ENCODE data around the gene LRIT1.

The LRIT1 gene

DNA sequence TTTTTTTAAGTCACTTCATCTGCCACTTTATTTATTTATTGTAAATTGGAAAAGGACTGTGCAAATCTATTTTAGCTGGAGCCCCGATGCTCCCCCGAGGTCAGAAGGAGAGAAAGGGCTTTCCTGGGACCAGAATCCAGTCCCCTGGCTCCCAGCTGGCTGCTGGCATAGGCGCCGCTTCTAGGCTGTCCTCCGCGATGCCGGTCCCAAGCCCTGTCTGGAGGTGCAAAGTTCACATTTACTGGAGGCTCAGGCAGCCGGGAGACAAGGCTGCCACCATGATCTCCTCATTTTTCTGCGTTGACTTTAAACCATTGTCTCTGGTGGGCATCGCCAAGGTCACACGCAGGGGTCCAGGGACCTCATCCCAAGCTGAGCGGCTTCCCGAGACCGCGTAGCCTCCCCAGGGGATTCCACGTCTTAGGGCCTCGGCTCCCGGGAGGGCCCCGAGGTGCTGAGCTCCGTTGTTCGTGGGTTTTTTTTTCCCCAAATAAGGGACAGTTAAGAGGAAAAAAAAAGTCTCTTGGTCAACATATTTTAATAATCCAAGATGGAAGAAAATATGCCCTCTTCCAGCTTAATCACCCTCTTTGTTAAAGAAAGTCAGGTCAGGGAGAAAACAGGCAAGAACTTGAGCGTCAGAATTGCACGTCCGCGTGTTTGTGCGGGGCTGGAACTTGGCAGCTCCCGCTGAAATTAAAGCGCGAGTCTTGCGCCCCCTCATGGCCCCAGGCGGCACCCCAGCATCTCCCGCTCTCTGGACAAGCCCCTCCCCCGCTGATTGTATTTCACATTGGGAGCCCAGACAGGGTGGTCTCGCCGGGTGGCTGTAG is 15.4 kb upstream of the LRIT1 start:
- DNase-seq = peak in 33 of 58 donors; percentile 9 to 70 (median 37)

DNA sequence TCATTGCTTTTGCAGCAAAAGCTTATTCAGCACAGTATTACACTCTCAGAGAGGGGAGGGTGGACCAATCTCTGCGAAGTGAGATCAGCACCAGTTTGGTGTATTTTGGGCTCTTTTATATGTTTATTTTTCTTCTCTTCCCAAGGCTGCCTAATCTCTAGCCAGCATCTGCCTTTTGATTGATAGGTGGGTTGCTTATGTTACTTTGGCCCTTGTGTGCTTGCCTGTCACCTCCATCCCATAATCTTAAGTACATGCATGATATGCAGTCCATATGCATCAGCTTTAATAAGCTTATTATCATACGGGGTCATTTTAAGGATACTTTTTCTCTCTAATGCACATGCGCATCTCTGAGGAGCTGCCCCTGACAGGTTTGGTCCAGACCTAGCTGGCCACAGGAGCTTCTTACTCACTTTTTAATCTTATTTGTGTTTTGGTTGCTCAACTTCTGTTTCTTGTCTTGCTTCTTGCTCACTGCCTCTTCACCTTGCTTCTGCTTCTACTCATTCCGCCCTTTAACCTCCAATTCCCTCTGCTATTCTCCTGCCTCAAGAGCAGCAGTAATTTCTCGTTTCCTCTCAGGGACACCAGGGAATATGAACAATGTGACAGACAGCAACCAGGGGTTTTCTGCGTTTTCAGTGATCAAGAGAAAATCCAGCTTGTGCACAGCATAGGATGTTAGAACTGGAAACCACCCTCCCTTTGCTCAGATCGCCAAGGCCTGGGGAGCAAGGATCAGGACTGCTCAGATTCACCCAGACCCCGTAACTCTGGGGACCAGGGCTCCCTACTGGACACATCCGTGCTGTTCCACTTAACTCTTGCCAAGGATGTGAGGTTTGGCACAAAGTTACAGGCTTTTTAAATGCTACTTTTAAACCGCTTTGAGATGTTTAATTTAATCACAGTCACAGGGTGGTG is 13.5 kb upstream of the LRIT1 start:
- DNase-seq = no peak

DNA sequence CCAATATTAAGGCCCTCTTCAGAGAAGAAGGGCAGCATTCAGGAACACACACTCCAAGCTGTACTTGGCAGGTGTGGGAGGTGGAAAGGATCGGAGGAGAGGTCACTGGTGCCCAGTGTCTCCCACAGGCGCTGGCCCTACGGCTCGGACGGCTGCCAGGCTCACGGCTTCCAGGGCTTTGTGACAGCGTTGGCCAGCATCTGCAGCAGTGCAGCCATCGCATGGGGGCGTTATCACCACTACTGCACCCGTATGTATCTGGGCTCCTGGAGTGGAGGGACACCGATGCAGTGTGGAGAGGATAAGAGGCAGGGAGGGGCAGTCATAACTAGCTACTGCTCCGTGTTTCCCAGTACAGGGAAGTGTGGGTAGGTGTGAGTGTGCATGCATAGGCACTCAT is 7.4 kb upstream of the LRIT1 start:
- no peak for DNase-seq

DNA sequence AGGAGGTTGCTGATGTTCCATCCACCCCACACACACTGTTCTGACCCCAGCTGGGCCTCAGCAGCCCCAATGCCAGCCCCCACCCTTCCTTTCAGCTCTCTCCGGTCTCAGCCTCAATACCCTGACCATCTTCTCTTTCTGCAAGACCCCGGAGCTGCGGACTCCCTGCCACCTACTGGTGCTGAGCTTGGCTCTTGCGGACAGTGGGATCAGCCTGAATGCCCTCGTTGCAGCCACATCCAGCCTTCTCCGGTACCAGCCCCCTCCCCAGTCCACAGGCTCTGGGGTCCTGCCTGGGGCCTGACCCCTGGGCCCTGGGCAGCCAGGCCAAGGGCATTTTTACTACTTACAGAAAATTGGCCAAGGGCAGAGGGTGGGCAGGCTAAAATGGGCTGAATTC is 6.2 kb upstream of the LRIT1 start:
- DNase-seq = no peak

DNA sequence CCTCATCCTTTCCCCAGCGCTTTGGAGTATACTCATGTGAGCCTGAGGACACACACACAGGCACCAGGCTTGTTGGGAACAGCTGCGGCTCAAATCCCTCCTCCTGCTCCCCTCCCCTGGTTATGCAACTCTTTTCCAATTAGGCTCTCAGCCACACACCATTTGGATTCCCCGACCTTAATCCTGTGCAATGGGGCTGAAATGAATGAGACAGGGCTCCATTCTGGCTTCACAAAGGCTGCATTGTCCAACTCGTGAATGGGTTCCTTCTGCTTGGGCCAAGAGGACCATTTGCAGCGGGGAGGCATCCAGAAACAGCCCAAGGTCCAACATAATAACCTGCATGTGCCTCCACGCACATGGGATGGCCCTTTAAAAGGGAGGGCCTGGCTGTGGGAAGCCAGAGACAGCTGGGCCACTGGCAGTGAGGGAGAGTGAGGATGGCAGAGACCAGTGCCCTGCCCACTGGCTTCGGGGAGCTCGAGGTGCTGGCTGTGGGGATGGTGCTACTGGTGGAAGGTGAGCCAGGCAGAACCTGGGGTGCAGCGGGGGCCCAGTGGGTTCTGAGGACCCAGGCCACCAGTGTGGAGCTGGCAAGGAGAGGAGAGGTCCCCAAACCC is 3.4 kb upstream of the LRIT1 start, which contains the start of gene RGR:
RGR (plus strand) TSS at position 403 of the 620 bp plus-strand sequence; CDS start at position 441, 38 bp downstream.
- DNase-seq = peak; percentile 18 to 99 (median 89)

DNA sequence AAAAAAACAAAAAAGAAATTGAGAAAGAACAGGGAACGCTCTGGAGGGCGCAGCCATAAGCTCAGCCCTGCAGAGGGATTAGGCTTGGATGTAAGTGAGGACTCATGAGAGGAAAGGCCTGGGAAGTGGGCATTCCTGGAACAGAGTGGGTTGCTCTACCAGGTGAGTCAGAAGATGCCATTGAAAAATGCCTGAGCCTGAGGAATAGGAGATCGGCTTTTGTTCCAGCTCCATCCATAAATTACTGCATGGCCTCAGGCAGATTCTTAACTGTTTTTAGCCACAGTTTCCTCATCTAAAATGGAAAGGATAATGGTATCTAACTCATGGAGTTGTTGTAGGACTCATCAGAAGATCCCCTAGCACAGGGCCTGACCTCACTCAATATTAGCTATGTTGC is 2.4 kb upstream of the LRIT1 start:
- DNase-seq = no peak

DNA sequence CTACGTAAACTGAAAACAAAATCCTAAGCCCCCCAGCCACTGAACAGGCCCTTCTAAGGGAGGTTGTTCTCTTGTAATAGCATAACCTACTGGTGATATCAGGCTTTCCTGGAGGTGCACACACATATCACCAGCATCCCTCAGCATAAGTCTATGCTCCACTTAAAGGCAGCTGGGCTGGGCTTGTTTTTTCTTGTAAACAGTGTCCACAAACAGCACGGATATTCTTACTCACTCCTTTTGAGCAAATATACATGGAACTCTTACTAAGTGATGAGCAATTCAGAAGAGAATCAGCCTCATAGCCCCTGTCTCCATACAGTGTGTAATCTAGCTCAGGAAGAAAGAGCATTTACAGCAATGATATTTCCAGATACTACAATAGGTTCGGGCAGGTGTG is 2.4 kb downstream of the LRIT1 start:
- DNase-seq = no peak

DNA sequence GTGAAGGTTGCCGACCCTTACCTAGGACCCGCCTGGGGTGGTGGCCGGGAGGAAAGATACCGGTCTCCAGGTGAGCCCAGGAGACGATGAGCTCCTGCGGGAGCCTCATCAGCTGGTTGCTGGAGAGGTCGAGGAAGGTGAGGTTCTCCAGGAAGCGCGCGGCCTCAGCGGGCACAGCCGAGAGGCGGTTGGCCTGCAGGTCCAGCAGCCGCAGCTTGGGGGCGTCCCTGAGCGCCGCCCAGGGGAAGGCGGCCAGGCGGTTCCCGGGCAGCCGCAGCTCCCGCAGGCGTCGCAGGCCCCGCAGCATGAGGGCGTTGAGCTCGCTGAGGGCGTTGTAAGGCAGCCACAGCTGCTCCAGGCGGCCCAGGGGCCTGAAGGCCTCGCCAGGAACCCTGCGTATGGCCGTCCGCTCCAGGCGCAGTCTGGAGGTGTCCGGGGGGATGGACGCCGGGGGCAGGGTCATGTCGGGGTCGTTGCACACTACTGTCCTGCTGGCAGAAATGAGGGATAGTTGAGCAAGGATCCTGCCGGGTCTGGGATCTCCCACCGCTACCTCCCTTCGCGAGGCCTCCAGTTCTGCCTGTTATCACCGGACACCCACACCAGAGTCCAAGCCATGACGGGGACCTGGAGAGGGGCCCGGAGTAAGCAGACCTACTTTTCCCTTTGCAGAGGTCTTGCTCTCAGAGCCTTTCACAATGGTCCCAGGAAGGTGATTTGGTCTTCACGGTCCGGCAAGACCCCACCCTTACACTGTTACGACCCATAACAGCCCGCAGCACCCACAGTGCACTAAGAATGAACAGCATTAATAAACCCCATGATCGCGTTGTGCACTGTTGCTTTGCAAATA is 3.9 kb downstream of the LRIT1 start:
- DNase-seq = no peak

DNA sequence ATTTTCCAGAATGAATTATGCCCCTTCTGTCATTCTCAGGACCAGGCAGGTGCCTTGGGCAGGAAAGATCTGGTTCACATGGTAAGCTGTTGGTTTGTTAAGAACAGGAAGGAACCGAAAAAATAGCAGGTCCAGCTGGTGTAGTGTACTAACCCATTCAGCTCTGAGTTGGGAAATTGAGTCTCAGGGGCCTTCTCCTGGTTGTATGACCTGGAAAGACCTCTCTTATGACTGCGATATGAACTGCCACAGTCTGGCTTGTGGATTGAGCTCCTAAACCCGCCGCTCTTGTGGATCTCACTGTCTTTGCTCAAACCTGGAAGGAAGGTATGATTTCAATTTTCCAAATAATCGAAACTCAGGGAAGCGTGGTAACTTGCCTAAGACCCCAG is 4.5 kb downstream of the LRIT1 start:
- DNase-seq = no peak

DNA sequence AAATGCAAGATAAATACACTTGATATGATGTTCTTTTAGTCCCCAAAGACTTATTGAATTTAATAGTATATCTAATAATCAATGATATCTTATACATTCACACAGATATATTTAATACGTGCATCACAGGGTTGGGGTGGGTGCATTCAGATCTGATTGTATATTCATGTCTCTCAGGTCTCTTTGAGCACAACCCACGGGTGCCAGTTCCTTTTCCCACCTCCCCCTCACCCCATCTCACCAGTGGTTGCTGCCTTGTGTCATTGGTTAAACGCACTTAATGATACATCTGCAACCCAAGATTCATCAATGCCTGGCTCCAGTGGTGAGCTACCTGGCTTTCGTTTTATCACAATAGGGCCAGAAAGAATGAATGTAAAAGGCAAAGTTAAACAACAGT is 6.2 kb downstream of the LRIT1 start:
- no peak for DNase-seq

DNA sequence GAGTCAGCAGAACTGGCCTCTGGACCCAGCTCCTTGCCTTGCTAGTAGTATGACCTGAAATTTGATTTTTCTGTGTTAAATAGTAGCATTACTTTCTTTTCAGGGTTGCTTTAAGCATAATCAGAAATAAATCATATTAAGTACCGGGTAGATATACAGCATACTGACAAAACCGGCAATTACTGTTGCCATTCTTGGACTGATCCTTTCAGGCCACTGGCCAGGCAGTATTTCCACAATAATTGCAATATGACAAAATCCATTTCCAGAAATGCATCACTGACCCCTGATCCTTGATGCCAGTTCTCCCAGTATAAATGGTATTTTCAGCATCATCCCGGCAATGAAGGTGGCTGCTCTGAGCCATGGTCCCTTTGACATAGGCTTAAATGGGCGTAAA is 6.9 kb downstream of the LRIT1 start:
- no peak for DNase-seq

DNA sequence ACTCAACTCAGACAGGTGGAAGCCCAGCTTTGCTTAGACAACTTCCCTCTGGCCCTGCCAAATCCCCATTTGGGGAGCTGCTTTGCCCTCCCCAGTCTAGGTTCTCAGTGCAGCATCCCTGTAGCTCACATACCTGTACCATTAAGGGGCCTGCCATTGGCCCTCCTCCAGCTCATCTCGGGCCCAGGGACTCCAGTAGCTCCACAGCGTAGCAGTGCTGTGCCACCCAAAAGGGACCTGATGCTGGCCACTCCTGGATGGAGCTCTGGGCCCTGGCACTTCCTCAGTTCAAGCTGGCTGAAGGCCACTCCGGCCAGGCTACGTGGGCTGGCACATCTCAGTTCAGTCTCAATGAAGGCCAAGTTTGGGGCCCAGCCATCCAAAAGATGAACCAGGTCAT is 7.4 kb downstream of the LRIT1 start:
- DNase-seq = no peak

DNA sequence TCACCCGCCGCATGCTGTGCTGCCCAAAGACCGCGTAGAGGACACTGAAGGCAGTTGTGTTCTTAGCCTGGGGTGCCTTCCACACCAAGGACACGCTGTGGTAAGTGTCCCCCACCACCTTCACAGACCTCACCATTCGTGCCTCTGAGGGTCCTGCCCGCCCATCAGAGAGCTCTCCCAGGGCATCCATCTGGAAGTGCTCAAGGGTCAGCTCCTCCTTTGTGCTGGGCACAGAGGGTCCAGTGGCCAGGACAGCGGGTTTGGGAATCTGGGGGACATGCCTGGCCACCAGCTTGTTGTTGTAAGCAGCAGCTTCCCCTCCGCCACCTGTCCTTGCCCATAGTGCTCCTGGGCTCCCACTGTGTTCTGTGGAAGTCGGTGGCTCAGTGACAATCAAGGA is 9.0 kb downstream of the LRIT1 start:
- DNase-seq = no peak

DNA sequence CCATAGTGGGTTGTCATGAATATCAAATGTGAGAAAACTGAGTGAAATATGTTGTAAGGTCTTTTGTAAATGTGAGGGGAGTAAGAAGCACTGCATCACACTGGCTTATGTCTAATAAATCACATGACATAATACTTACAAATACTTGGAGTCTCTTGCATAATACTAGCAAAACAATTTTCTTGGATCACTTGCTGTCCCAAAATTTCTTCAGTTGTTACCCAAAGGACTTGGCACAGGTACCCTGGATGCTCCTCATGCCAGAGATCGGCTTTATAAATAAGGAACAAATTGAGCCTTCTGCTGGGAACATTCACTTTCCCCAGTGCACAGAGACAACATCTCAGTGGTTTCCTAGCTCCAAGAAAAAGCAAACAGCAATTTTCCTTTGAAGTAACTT is 11.0 kb downstream of the LRIT1 start:
- DNase-seq = peak in 3 of 58 donors; percentile 11 to 20 (median 18)

DNA sequence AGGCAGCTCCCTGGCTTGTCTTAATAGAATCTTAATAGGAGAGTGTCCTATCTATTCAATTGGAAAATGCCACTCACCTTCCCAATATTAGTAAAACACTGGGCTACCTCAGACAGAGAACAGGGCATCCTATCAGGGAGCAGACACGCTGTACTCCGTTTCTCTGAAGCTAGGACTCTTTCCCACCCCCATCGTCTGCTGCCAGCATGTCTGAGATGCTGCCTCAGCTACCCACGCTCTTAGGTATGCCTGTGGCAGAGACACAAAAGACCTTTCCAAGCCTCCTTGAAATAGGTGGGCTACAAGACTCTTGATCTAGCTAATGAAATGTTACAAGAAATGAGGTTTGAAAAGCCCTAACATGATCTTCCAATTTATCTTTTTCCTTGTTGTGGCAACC is 13.5 kb downstream of the LRIT1 start:
- no peak for DNase-seq

DNA sequence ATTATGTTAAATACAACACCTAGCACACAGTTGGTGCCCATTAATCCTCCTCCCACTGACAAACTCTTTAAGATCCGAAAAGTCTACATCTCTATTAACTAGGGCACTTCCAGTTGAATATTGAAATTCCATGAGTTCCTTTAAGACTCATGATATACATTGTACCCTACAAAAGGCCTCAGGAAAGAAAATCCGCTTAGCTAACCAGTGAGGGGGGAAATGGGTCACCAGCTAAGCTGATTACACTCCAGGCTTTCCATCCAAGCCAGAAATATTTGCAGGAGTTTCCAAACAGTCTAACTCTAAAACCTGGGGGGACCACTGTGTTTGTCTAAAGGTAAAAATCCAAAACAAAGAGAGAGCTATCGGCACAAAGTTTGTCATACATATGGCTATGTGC is 14.7 kb downstream of the LRIT1 start:
- no peak for DNase-seq

DNA sequence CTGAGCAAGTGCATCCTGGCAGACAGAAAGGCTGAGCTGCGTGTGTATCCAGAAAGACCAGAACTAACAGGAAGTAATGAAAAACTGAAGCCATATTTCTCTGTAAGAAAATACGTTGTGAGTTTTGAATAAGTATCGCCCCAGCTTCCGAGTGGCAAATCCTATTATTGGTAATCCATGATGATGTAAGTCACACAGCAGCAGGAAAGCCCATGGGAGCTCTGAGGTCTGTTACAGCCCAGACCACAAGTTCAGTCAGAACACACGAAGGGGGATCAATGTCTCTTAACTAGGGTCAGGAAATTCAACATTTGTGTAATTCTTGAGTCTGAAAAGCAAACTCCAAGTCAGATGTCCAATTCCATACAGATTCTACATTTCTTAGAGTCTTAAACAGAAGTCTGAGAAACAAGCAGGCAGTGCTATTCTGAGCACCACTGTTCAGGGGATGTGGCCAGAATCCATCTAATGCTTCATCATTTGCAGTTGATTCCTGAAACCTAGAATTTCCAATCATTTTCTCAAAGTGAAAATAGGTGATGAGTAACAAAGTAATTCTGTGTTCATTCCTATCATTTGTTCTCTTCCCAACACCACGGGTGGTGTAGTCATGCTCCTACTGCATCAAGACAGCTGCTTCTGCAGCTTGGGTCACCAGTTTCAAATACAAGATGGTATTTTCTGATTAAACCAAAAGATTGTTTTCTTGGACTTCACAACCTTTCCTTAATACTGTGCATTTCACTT is 15.7 kb downstream of the LRIT1 start, which contains the start of gene LRIT2:
LRIT2 (minus strand) TSS at position 118 of the 747 bp plus-strand sequence; CDS start at position 94, 24 bp downstream.
- DNase-seq = no peak

DNA sequence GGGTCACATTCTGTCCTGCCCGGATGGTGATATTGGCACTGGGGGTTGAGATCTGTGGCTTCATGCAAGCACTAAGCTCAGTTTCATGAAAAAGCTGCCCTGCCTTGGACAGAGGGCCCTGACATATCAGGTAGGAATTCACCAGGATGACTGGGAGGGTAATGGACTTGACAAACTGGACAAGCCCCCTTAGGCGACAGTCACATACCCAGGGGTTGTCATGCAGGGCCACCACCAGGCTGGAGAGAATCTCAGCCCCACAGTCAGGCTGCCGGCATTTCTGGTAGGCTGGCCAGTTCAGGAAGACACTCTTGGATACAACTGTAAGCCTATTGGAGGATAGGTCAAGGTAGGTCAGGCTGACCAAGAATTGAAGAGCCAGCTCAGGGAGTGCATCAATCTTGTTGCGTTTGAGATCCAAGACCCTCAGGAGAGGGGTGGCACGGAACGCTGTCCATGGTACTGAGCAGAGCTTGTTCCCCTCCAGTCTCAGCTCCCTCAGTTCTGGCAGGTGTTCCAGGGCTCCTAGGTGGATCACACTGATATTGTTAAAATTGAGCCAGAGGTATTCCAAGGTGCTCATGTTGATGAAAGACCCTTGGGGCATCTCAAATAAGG is 16.8 kb downstream of the LRIT1 start:
- DNase-seq = no peak

DNA sequence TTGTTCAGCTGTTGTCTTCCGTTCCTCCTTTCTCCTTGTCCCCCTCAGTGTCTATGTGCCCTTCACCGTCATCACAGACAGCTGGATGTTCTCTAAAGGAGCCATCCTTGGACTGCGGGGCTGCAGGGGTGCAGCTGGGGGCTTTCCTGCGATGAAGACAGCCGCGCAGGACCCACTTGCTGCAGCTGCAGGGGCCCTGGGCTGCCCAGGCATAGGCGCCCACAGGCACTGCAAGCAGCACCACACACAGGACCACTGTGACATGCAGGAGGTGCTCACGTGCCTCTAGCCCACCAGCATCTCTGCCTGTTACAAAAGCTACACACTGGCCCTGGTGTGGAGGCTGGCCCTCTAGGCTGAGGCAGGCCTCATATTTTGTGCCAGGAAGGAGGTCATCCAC is 19.4 kb downstream of the LRIT1 start:
- DNase-seq = no peak

DNA sequence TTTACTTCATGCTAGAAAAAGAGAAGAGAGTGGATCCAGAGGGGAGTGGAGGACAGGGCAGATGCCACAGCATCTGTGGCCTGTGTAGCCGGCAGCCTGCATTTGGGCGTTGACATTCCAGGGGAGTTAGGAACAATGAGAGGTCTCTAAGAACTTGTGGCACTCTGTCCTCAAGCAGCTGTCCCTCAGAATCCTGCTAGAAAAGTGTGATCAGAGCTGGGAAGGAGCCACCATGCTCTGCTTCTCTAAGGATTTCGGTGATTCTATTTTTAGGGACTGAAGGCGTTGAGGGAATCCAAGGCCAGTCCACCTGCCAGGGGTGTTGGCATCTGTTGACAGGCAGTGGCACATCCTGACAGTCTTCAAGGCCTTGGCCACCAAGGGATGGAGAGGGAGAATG is 23.6 kb downstream of the LRIT1 start:
- no peak for DNase-seq

Measured in anterior cingulate cortex (tissue), 58 donors.